Parathyroid adenoma (tissue), 2 donors: ENCODE measurements around the gene NT5C3A.

ENCODE experiments used
- H2AFZ ChIP-seq: fragments of 300-600 bp; sonication (generic); one replicate; pipeline ENCODE4 v1.7.0; 2017; ENCODE audit warnings: antibody characterized with exemption, mild to moderate bottlenecking
- H3K27ac ChIP-seq: fragments of 300-600 bp; sonication (generic); one replicate; pipeline ENCODE4 v1.7.0; 2017
- H3K27me3 ChIP-seq: fragments of 300-600 bp; sonication (generic); one replicate; pipeline ENCODE4 v1.7.0; 2017; ENCODE audit warnings: low read length; ENCODE audit not compliant: control insufficient read depth, insufficient read depth
- H3K36me3 ChIP-seq: fragments of 300-600 bp; sonication (generic); one replicate; pipeline ENCODE4 v1.7.0; 2017; ENCODE audit warnings: low read length; ENCODE audit not compliant: control insufficient read depth, insufficient read depth
- H3K4me1 ChIP-seq: fragments of 300-600 bp; sonication (generic); one replicate; pipeline ENCODE4 v1.7.0; 2017; ENCODE audit warnings: control low read depth
- H3K4me2 ChIP-seq: fragments of 300-600 bp; sonication (generic); one replicate; pipeline ENCODE4 v1.7.0; 2017; ENCODE audit warnings: low read length
- H3K4me3 ChIP-seq: fragments of 300-600 bp; sonication (generic); one replicate; pipeline ENCODE4 v1.7.0; 2017; ENCODE audit warnings: low read depth, low read length
- H3K79me2 ChIP-seq: fragments of 300-600 bp; sonication (generic); one replicate; pipeline ENCODE4 v1.7.0; 2017; ENCODE audit warnings: control low read depth
- H3K9ac ChIP-seq: fragments of 300-600 bp; sonication (generic); one replicate; pipeline ENCODE4 v1.7.0; 2017; ENCODE audit warnings: mild to moderate bottlenecking
- H3K9me3 ChIP-seq: fragments of 300-600 bp; sonication (generic); one replicate; pipeline ENCODE4 v1.7.0; 2017; ENCODE audit warnings: low read length; ENCODE audit not compliant: control insufficient read depth
- TF ChIP-seq, protein P1 (sequence below): fragments of 300-600 bp; sonication (generic); IDR thresholded peaks from one replicate; pipeline ENCODE4 v1.7.0; 2017; ENCODE audit warnings: antibody characterized with exemption, mild to moderate bottlenecking
- donor health status: primary hyperparathyroidism.

NT5C3A gene

DNA sequence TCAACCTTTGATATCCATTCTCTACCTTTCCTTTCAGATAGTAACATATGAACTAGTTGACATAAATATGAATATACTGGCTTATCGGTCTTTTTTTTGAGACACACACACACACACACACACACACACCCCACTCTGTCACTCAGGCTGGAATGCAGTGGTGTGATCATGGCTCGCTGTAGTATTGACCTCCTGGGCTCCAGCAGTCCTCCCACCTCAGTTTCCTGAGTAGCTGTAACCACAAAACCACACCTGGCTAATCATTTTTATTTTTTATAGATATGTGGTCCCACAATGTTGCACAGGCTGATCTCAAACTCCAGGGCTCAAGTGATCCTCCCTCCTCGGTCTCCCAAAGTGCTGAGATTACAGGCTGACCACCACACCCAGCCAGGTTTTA, 14.2 kb upstream of the NT5C3A start:
- no peaks in the 10 kb centered on the region for H3K27me3 ChIP-seq
- H3K9ac ChIP-seq, result no peak overlapping the region
- H3K9me3 ChIP-seq, result no peaks in the 10 kb centered on the region
- no peaks in the 10 kb centered on the region for H3K79me2 ChIP-seq
- no peaks in the 10 kb centered on the region for H3K36me3 ChIP-seq
- no peak overlapping the region for H3K4me3 ChIP-seq
- H3K4me2 ChIP-seq, result no peak overlapping the region
- TF ChIP-seq, protein P1, sequence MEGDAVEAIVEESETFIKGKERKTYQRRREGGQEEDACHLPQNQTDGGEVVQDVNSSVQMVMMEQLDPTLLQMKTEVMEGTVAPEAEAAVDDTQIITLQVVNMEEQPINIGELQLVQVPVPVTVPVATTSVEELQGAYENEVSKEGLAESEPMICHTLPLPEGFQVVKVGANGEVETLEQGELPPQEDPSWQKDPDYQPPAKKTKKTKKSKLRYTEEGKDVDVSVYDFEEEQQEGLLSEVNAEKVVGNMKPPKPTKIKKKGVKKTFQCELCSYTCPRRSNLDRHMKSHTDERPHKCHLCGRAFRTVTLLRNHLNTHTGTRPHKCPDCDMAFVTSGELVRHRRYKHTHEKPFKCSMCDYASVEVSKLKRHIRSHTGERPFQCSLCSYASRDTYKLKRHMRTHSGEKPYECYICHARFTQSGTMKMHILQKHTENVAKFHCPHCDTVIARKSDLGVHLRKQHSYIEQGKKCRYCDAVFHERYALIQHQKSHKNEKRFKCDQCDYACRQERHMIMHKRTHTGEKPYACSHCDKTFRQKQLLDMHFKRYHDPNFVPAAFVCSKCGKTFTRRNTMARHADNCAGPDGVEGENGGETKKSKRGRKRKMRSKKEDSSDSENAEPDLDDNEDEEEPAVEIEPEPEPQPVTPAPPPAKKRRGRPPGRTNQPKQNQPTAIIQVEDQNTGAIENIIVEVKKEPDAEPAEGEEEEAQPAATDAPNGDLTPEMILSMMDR, result no peak
- no peaks in the 10 kb centered on the region for H3K4me1 ChIP-seq
- no peak overlapping the region for H3K27ac ChIP-seq
- no peak overlapping the region for H2AFZ ChIP-seq

DNA sequence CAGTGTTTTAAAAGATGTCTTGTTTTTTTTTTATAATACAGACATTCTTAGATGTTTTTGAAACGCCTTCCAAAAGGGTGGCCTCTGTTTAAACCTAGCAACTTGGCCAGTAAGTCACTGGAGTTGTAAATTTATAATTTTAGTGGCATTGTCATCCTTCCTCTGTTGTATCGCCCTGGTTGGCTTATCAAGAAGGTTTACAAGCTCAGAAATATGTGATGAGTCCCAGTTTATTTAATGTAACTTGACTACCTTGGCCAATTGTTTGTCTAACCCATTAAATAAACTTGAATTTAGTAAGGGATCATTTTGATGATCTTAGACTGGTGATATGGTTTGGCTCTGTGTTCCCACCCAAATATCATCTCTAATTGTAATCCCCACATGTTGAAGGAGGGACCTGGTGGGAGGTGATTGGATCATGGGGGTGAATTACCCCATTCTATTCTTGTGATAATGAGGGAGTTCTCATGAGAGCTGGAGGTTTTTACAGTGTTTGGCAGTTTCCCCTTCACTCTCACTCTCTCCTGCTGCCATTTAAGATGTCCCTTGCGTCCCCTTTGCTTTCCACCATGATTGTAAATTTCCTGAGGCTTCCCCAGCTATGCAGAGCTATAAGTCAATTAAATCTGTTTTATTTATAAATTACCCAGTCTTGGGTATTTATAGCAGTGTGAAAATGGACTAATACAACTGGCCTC, 13.4 kb upstream of the NT5C3A start:
- Histone ChIP-seq H3K27me3 (no peaks in the 10 kb centered on the region), H2AFZ (no peak overlapping the region), H3K9me3 (no peaks in the 10 kb centered on the region), H3K79me2 (no peaks in the 10 kb centered on the region), H3K4me2 (no peak overlapping the region), H3K9ac (no peak overlapping the region), H3K4me3 (no peak overlapping the region), H3K36me3 (no peaks in the 10 kb centered on the region), H3K27ac (no peak overlapping the region), H3K4me1 (no peaks in the 10 kb centered on the region)
- TF ChIP-seq, protein P1, result no peak

DNA sequence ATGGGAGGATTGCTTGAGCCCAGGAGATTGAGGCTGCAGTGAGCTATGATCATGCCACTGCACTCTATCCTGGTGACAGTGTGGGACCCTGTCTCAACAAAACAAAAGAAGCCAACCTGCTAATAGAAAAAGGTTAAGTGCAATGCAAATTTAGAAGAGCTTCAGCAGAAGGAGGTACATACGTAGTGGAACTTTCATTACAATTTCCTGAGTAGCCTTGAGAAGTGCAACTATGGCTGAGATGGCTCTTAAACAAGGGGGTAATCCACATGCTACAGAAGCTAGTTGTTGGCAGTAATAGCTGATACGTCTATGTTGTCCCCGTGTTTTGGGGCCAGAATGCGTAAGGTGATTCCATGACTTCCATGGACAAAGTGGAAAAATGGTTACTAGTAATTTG, 10.7 kb upstream of the NT5C3A start:
- H3K4me2 ChIP-seq, result no peak overlapping the region
- no peaks in the 10 kb centered on the region for H3K4me1 ChIP-seq
- no peaks in the 10 kb centered on the region for H3K36me3 ChIP-seq
- H3K27ac ChIP-seq, result no peak overlapping the region
- no peaks in the 10 kb centered on the region for H3K27me3 ChIP-seq
- TF ChIP-seq, protein P1, result no peak
- H3K9me3 ChIP-seq, result no peaks in the 10 kb centered on the region
- H2AFZ ChIP-seq, result no peak overlapping the region
- H3K79me2 ChIP-seq, result no peaks in the 10 kb centered on the region
- no peak overlapping the region for H3K9ac ChIP-seq
- no peak overlapping the region for H3K4me3 ChIP-seq

DNA sequence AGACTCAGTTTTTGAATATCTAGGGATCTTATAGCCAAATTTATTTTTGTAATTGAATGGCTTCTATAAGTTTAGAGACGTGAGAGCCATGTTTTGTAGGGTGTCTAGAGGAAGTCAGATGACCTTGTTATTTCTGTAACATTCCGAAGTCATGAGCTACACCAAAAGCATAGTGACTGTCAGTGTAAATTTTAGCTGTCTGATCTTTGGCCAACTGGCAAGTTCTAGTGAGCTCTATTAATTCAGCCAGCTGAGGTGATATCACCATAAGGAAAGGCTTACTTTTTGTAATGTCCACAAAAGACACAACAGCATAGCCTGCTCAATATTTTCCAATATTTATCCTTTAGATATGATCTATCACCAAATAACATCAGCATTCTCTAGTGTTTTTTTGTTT, 9.9 kb upstream of the NT5C3A start:
- Histone ChIP-seq H3K79me2 (no peaks in the 10 kb centered on the region), H2AFZ (no peak overlapping the region), H3K27me3 (no peaks in the 10 kb centered on the region), H3K9ac (no peak overlapping the region), H3K36me3 (no peaks in the 10 kb centered on the region), H3K9me3 (no peaks in the 10 kb centered on the region), H3K27ac (no peak overlapping the region), H3K4me1 (no peaks in the 10 kb centered on the region), H3K4me2 (no peak overlapping the region), H3K4me3 (no peak overlapping the region)
- TF ChIP-seq, protein P1, result no peak

DNA sequence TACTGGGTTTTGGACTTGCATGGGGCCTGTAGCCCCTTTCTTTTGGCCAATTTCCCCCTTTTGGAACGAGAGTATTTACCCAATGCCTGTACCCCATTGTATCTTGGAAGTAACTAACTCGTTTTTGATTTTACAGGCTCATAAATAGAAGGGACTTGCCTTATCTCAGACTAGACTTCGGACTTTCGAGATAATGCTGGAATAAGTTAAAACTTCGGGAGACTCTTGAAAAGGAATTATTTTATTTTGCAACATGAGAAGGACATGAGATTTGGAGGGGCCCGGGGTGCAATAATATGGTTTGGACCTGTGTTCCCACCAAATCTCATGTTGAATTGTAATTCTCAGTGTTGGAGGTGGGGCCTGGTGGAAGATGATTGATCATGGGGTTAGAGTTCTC, 8.3 kb upstream of the NT5C3A start:
- Histone ChIP-seq H3K9ac (no peak overlapping the region), H3K4me1 (no peaks in the 10 kb centered on the region), H3K4me3 (no peak overlapping the region), H3K36me3 (no peaks in the 10 kb centered on the region), H3K4me2 (no peak overlapping the region), H3K27me3 (no peaks in the 10 kb centered on the region), H2AFZ (no peak overlapping the region), H3K9me3 (no peaks in the 10 kb centered on the region), H3K79me2 (no peaks in the 10 kb centered on the region), H3K27ac (no peak overlapping the region)
- TF ChIP-seq, protein P1, result no peak
